Hematopoietic multipotent progenitor cell treated with erythropoietin and hydrocortisone succinate and interleukin-3 and kit ligand, for 15 days (in vitro differentiated cells): ENCODE data around the gene PSMG3.
A peak's percentile ranks its signal among the peaks of the same experiment; 100 is the strongest.

Experiments used
- DNase-seq: peaks from one replicate; pipeline ENCODE4 v3.0.0-alpha.2; 2015; ENCODE audit warnings: low spot score

Gene PSMG3

DNA sequence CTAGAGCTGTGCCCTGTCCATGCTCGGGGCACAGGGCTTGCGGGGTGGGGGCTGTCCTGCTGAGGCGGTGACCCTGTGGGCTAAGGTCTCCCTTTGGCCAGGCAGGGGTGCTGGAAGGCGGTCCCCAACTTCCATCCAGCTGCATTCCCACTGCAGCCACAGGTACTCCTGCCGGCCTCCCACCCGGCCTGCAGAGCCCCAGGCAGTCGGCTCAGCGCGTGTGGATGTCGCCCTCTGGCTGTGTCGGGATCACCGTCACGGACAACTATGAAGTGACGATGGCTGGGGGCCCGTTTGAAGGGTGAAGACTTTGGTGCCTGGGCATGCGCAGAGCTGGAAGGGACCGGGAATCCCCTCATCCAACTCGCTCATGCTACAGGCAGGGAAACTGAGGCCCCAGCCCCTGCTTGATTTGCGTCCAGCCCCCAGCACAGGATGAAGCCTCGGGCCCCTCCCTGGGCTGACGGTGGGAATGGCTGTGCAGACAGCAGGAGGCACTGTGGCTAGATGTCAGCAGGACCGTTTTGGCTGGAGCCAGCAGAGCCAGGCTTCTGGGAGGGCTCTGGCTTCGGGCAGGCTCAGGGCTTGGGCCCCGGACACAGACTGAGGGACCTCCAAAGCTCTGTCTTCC, 11.5 kb downstream of the PSMG3 start:
- no peak for DNase-seq

GRCh38 chr7:1557771-1558170, 12.1 kb downstream of the PSMG3 start:
- no peak for DNase-seq

DNA sequence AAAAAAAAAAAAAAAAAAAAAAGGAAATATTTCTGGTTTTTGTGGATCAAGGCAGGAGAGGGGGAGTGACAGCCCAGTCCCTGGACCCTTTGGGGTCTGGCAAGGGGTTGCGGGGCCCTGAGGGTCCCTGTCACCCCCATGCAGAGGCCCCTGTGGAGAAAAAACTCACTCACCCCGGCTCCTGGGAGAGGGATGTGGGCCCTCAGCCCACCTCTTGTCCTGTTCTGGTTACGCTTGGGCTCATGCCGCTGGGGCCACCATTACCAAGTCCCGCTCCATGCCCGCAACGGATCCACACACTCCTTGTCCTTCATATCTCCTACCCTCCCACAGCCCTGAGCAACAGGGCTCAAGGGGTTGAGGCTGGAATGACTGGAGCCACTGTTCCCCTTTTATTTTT, 12.8 kb downstream of the PSMG3 start:
- no peak for DNase-seq

DNA sequence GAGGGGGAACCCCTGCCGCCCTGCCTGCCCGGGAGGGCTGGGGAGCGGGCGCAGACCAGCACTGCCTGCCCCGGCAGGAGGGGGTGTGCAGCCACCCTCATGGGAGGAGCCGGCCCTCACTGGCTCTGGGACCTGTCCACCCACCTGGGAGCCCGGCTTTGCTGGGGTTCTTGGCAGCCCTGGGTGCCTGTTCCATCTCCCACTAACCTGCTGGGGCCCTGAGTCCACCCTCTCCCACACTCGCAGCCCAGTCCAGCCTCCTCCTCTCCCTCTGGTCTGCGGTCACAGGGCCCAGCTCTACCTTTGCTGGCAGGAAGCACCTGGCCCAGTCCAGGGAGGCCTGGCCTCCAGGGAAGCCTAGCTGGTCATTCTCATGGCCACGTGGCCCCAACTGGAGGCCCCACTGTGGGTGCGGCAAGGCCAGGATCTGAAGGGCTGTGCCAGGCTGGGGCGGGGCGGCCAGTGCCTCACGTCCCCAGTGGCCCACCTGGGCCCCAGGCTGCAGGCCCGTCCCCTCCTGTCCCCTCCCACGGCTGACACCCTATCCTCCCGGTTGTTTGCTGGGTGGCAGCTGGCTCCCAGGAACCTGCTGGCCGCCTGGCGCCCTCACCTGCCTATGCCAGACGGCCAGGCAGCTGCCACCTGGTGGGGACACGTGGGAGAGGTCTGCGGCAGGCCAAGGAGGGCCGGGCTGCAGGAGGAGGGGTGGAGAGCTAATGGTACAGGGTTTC, 13.9 kb downstream of the PSMG3 start, which contains the start of gene TMEM184A:
Gene TMEM184A, minus strand, starts transcription at position 393 of the 731 bp plus-strand sequence. CDS start 721 bp downstream, outside the sequence.
- DNase-seq: peak; percentile 55

GRCh38 chr7:1555046-1555812, 14.6 kb downstream of the PSMG3 start:
- DNase-seq: no peak

GRCh38 chr7:1554333-1555045, 15.3 kb downstream of the PSMG3 start:
- no peak for DNase-seq

DNA sequence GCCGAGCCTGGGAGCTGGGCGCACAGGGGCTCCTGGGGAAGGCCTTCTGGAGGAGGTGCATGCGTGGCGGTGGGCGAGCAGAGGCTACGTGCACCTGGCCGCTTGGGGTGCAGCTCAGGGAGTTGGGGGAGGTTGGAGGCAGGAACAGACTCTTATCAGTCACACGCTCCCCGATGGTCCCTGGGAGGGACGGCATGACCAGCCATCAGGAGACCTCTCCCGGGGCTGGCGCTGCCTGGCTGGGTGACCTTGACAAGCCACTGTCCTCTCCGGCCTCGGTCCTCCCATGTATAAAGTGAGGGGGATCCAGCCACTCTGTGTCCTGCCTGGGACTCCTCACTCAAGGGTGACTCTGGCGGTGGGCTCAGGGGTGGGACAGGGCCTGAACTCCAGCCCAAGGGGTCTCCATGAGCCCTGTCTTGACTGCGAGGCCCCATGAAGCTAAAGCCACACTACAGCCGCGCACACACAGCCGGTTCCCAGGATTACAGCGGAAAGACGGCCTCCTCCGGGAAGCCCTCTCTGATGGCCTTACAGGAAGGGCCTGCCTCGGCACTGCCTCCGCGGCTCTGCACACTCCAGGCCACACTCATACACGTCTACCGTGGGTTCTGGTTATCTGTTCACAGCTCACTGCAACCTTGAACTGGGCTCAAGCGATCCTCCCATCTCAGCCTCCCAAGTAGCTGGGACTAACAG, 16.2 kb downstream of the PSMG3 start:
- DNase-seq: no peak

GRCh38 chr7:1552200-1552599, 17.6 kb downstream of the PSMG3 start:
- DNase-seq: no peak

GRCh38 chr7:1550846-1551155, 19.0 kb downstream of the PSMG3 start:
- no peak for DNase-seq

GRCh38 chr7:1550005-1550845, 19.6 kb downstream of the PSMG3 start:
- DNase-seq: no peak

GRCh38 chr7:1549357-1550004, 20.4 kb downstream of the PSMG3 start:
- no peak for DNase-seq

- no peak for DNase-seq
These were observed 20.9 kb downstream of the PSMG3 start for GRCh38 chr7:1548944-1549343.

DNA sequence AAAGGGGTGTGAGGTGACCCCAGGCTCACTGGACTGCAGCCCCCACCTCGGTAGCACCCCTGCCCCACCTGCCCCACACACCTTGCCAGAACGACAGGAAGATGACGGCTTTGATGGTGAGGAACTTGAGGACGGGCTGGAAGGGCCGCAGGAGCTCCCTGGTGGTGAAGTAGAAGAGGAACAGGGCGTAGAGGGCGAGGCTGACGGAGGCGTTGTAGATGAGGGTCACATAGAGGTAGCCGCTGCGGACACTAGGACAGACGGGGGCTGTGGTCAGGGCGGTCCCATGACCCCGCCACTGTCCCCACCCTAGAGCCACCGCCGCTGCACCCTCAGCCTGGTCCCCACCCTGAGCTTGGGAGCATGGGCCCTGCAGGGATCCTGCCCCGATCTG, 21.4 kb downstream of the PSMG3 start:
- DNase-seq: peak; percentile 16

GRCh38 chr7:1547777-1548437, 21.9 kb downstream of the PSMG3 start:
- DNase-seq: no peak

DNA sequence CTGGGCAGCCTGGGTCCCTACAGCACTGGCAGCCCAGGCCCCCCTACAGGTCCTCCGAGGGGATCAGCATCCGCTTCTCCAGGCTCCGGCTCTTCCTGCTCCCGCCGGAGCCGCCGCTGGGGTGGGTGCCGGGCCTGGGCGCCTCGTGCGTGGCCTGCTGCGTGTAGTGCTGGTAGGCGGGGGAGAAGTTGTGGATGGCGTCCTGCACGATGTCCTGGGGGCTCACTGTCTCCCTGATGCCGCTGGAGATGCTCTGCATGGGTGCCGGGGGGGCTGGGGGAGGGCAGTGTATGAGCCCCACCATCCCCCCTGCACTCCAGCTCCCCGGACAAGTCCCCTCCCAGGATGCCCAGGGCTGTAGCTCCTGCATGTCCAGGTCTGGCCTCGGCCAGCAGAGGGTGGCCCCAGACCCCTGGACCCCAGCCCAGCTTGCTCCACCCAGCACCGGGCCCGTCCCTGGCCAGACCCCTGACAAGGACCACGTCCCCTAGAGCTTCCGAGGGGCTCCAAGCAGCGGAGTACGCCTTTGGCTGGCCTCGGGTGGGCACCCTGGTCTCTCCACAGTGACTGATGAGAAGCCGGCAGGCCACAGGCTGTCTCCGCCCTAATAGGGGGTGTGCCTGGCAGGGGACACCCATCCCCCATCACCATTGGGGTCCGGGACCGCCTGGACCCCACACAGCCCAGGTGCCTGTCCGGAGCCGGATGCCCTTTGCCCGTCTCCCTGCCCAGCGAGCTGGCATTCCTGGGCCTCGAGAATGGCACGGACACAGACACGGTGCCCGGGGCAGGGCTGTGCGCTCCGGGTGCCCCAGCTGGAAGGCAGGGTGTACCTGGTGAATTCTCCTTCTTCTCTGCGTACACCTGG, 22.7 kb downstream of the PSMG3 start:
- DNase-seq: no peak

GRCh38 chr7:1546274-1546908, 23.4 kb downstream of the PSMG3 start:
- no peak for DNase-seq

DNA sequence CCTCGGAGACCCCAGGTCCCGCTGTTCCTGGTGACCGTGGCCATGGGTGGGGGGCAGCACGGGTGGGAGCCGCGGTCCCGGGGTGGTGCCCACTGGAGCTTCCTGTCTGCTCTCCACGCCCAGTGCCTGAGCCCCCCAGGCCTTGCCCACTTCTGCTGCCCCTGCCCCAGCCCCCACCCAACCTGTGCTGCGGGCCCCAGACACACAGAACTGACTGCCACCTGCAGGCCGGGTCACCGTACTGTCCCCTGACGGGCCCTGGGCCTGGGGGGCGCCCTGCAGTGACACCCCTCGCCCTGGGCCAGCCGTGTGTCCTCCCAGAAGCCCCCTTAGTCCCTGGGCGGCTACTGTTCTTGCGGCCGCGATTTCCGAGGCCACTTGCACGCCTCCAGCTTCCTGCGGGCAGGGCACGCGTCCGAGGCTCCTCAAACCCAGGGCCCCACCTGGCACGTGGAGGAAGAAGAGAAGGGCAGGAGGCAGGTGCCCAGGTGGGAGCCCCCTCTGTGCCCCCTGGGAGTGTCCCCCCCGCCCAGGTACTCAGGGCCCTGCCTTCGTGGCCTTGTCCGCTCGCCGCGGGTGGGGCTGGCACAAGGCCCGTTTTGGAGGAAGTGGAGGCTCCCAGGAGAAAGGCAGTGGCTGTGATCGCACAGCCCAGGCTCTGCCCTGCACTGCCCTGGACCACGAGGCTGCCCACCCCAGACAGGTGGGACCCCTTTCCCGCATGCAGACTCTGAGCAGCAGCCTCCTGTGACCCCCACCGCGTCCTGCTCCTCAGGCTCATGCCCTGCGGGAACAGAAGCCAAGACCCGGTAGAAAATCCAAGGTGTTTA, 24.2 kb downstream of the PSMG3 start:
- no peak for DNase-seq
